Pancreas (tissue), 10 donors: Measurements from ENCODE around the gene KRTAP9-4. TPM values are rescaled to one million over a fixed set of nuclear protein-coding genes. Genes with fewer than 3 reads are reported as not detected.
A peak's percentile ranks its signal among the peaks of the same experiment; 100 is the strongest.
"Not testable (repeated sequence)": the region's sequence is repeated elsewhere in the genome, so short reads cannot be mapped to it uniquely, and the experiment has no call there.

ENCODE experiments used
- ATAC-seq, 4 donors: fragments of 200-7000 bp; cut with Tn5 transposase; one replicate each; pipeline versions ENCODE4 v1.8.0 to v1.9.1; 2020; ENCODE audit warnings: mild to moderate bottlenecking in 4 of 4, moderate library complexity in 4 of 4
- DNase-seq, 6 donors: peaks; one replicate each; pipeline ENCODE4 v3.0.0-alpha.2; 2020
- FAIRE-seq: peaks from 2 replicates; lab custom pipeline; 2012; peaks lifted over from hg19 to GRCh38; lab: Jason Lieb, UNC
- H3K27ac ChIP-seq, 4 donors: fragments of 200-600 bp; sonication (generic); 1 replicate in 3 of 4; 2 replicates in 1 of 4; pipeline versions ENCODE4 v1.5.0 to v1.8.0; 2020
- H3K27me3 ChIP-seq, 4 donors: fragments of 200-600 bp; one replicate each; pipeline ENCODE4 v1.8.0; 2021
- H3K36me3 ChIP-seq, 3 donors: fragments of 200-600 bp; sonication (generic) in 1 of 3; one replicate each; pipeline versions ENCODE4 v1.5.0 to v1.8.0; 2020 to 2021
- H3K4me1 ChIP-seq, 3 donors: fragments of 200-600 bp; one replicate each; pipeline ENCODE4 v1.8.0; 2021
- H3K4me3 ChIP-seq, 4 donors: fragments of 200-600 bp; sonication (generic) in 2 of 4; one replicate each; pipeline versions ENCODE4 v1.5.0 to v1.8.0; 2020 to 2021
- H3K9me3 ChIP-seq, 4 donors: fragments of 200-600 bp; one replicate each; pipeline ENCODE4 v1.8.0; 2021
- WGBS, 2 donors: extraction: QIAGEN DNeasy Blood & Tissue Kit; methylation state at CpG; one replicate each; pipeline ENCODE4 v1.1.7; 2013; 5-methylcytosine and 5-hydroxymethylcytosine counted together
- intact Hi-C, 3 donors: fragments of 100-400 bp; cut with DNase I; formaldehyde crosslinking; loops; one replicate each; pipeline versions ENCODE4 v1.11.1 to v1.14.2; 2022
- polyA plus RNA-seq, 2 donors: library from polyadenylated mRNA; stranded (reverse); fragments of 200-250 nt; gene quantifications; one replicate each; pipeline ENCODE4 v1.2.3, GENCODE V29; 2013
- total RNA-seq, 6 donors: library from RNA; stranded (reverse); fragmentation: NEBNext Ultra II Directional in 4 of 6; extraction: Animal tissue kit (Norgen Biotek cat#: 25700) in 4 of 6; gene quantifications; one replicate each; pipeline versions ENCODE4 v1.2.1 to v1.2.4, GENCODE V29; 2021 to 2023
- TF ChIP-seq, protein P1 (sequence below), 4 donors: fragments of 200-600 bp; sonication (generic) in 3 of 4; IDR thresholded peaks; one replicate each; pipeline versions ENCODE4 v1.5.0 to v1.8.0; 2021; ENCODE audit warnings: antibody characterized with exemption in 4 of 4
- donor health status: healthy with polysubstance abuse.
- donor health status: DM: no; HTN: no; CAD: no; lungs with moderate emphysema.
- donor health status: DM: no; HTN: no; CAD: no.
- donor health status: control.
- donor health status: control.
- donor health status: Bipolar disorder and iron deficiency.
- donor health status: DM: yes; HTN: yes; CAD: no.
- donor health status: DM: no; HTN: no; CAD: no.
- donor health status: DM: no; HTN: no; CAD: no.
- donor health status: DM: yes; HTN: yes; CAD: no.

KRTAP9-4 gene
- total and polyA plus RNA-seq, 8 donors = not detected

GRCh38 chr17:41271858-41272257 is 22.4 kb downstream of the KRTAP9-4 start:
- H3K4me1 ChIP-seq = no peaks in the 10 kb centered on the region
- no peak for ATAC-seq
- FAIRE-seq = no peak
- intact Hi-C loops = no loop called here
- H3K27ac ChIP-seq = no peak overlapping the region
- no peaks in the 10 kb centered on the region for H3K27me3 ChIP-seq
- TF ChIP-seq, protein P1, sequence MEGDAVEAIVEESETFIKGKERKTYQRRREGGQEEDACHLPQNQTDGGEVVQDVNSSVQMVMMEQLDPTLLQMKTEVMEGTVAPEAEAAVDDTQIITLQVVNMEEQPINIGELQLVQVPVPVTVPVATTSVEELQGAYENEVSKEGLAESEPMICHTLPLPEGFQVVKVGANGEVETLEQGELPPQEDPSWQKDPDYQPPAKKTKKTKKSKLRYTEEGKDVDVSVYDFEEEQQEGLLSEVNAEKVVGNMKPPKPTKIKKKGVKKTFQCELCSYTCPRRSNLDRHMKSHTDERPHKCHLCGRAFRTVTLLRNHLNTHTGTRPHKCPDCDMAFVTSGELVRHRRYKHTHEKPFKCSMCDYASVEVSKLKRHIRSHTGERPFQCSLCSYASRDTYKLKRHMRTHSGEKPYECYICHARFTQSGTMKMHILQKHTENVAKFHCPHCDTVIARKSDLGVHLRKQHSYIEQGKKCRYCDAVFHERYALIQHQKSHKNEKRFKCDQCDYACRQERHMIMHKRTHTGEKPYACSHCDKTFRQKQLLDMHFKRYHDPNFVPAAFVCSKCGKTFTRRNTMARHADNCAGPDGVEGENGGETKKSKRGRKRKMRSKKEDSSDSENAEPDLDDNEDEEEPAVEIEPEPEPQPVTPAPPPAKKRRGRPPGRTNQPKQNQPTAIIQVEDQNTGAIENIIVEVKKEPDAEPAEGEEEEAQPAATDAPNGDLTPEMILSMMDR (IDR thresholded peaks at IDR 0.05) = no peak
- 37% methylated on average over 1 of the region's 1 CpG; no CpG with 5 or more reads in 1 of the 2 donors for WGBS, 2 donors
- no peak overlapping the region for H3K4me3 ChIP-seq
- DNase-seq = no peak
- no peaks in the 10 kb centered on the region for H3K36me3 ChIP-seq
- no peaks in the 10 kb centered on the region for H3K9me3 ChIP-seq

DNA sequence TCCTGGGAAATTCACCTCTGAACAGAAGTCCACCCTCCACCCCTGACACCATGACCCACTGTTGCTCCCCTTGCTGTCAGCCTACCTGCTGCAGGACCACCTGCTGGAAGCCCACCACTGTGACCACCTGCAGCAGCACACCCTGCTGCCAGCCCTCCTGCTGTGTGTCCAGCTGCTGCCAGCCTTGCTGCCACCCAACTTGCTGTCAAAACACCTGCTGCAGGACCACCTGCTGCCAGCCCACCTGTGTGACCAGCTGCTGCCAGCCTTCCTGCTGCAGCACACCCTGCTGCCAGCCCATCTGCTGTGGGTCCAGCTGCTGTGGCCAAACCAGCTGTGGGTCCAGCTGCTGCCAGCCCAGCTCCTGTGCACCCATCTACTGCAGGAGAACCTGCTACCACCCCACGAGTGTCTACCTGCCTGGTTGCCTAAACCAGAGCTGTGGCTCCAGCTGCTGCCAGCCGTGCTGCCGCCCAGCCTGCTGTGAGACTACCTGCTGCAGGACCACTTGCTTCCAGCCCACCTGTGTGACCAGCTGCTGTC is 26.2 kb downstream of the KRTAP9-4 start, which contains the start of gene KRTAP9-7:
Gene KRTAP9-7, plus strand, starts transcription at position 51 of the 543 bp plus-strand sequence. Its CDS starts 0 bp downstream, at position 51.
- ATAC-seq, H3K4me3 ChIP-seq, H3K4me1 ChIP-seq, FAIRE-seq, H3K27me3 ChIP-seq, H3K36me3 ChIP-seq, H3K27ac ChIP-seq, H3K9me3 ChIP-seq, intact Hi-C loops: not testable (repeated sequence)
- peak in 1 of 6 donors; percentile 26 for DNase-seq
- WGBS, 2 donors = 58 to 64% methylated on average over 3 of the region's 3 CpGs

- no peak overlapping the region for H3K4me3 ChIP-seq
- no peaks in the 10 kb centered on the region for H3K9me3 ChIP-seq
- no peak for ATAC-seq
- no peak for FAIRE-seq
- no peak overlapping the region for H3K27ac ChIP-seq
- H3K36me3 ChIP-seq = no peaks in the 10 kb centered on the region
- H3K27me3 ChIP-seq = peaks cover 0 to 5% (median 0%) of the 10 kb centered on the region in 4 donors
- 66 to 75% methylated on average over 3 of the region's 3 CpGs for WGBS, 2 donors
- no peaks in the 10 kb centered on the region for H3K4me1 ChIP-seq
- TF ChIP-seq, protein P1 (IDR thresholded peaks at IDR 0.05) = no peak
- DNase-seq = no peak
- intact Hi-C loops = no loop called here
These were observed 28.9 kb downstream of the KRTAP9-4 start for GRCh38 chr17:41278176-41278955.

GRCh38 chr17:41284043-41284442 is 34.6 kb downstream of the KRTAP9-4 start:
- TF ChIP-seq, protein P1 (IDR thresholded peaks at IDR 0.05) = no peak
- Histone ChIP-seq H3K4me3 (no peak overlapping the region), H3K9me3 (no peaks in the 10 kb centered on the region), H3K4me1 (no peaks in the 10 kb centered on the region), H3K27me3 (peaks cover 0 to 5% (median 0%) of the 10 kb centered on the region in 4 donors), H3K27ac (no peak overlapping the region), H3K36me3 (no peaks in the 10 kb centered on the region)
- ATAC-seq = no peak
- DNase-seq = no peak
- 39 to 42% methylated on average over 3 of the region's 3 CpGs for WGBS, 2 donors
- intact Hi-C loops = no loop called here
- FAIRE-seq = no peak

- ATAC-seq = no peak
- TF ChIP-seq, protein P1 (IDR thresholded peaks at IDR 0.05) = no peak
- FAIRE-seq = no peak
- intact Hi-C loops = no loop called here
- Histone ChIP-seq H3K36me3 (no peaks in the 10 kb centered on the region), H3K27me3 (peaks cover 0 to 5% (median 0%) of the 10 kb centered on the region in 4 donors), H3K9me3 (no peaks in the 10 kb centered on the region), H3K4me1 (no peaks in the 10 kb centered on the region), H3K4me3 (no peak overlapping the region), H3K27ac (no peak overlapping the region)
- WGBS, 2 donors = 27 to 29% methylated on average over 2 of the region's 2 CpGs
- DNase-seq = no peak
These were observed 35.1 kb downstream of the KRTAP9-4 start for GRCh38 chr17:41284546-41284945.
